Fibroblast of mammary gland (primary cell): ENCODE results near the gene AP4E1.
"Not testable (repeated sequence)": the region's sequence is repeated elsewhere in the genome, so short reads cannot be mapped to it uniquely, and the experiment has no call there.

ENCODE experiments used
- DNase-seq: peaks from one replicate; pipeline ENCODE4 v3.0.0-alpha.2; 2010; ENCODE audit warnings: low read depth
- H3K4me3 ChIP-seq: 2 replicates; pipeline ENCODE4 v1.5.1; 2011; ENCODE audit warnings: low read depth, mild to moderate bottlenecking, low read length, moderate library complexity; ENCODE audit not compliant: control insufficient read depth
- CTCF ChIP-seq: conservative IDR thresholded peaks from 2 replicates; pipeline ENCODE4 v1.5.1; 2011; ENCODE audit warnings: low read depth, low read length, inconsistent platforms; ENCODE audit not compliant: control insufficient read depth, insufficient read depth

Gene AP4E1

GRCh38 chr15:50916400-50916799 is 7.9 kb downstream of the AP4E1 start:
- no peak for DNase-seq
- no peak for TF ChIP-seq CTCF
- H3K4me3 ChIP-seq: no peak overlapping the region

- DNase-seq: not testable (repeated sequence)
Measured at GRCh38 chr15:50919359-50919758, 10.9 kb downstream of the AP4E1 start.

GRCh38 chr15:50925281-50925680 is 16.8 kb downstream of the AP4E1 start:
- TF ChIP-seq CTCF: no peak
- peak; percentile 43 for DNase-seq
- no peak overlapping the region for H3K4me3 ChIP-seq

More at GRCh38 chr15:50919359-50919758, 10.9 kb downstream of the AP4E1 start:
- H3K4me3 ChIP-seq: not testable (repeated sequence)

- TF ChIP-seq CTCF: no peak
- no peak overlapping the region for H3K4me3 ChIP-seq
- no peak for DNase-seq
Measured at GRCh38 chr15:50929062-50929461, 20.6 kb downstream of the AP4E1 start.

GRCh38 chr15:50930792-50931191 is 22.3 kb downstream of the AP4E1 start:
- DNase-seq: no peak
- H3K4me3 ChIP-seq: no peak overlapping the region
- no peak for TF ChIP-seq CTCF

GRCh38 chr15:50933341-50933740 is 24.9 kb downstream of the AP4E1 start:
- TF ChIP-seq CTCF: no peak
- no peak overlapping the region for H3K4me3 ChIP-seq
- no peak for DNase-seq

GRCh38 chr15:50938525-50938924 is 30.0 kb downstream of the AP4E1 start:
- TF ChIP-seq CTCF: no peak

More at GRCh38 chr15:50938525-50938924, 30.0 kb downstream of the AP4E1 start:
- no peak for DNase-seq
- no peak overlapping the region for H3K4me3 ChIP-seq
